NCI-H128 (cell line): Measurements from ENCODE around the gene KDM3A.

Experiments used
- DNase-seq: peaks from one replicate; lab custom pipeline; 2025; ENCODE audit not compliant: unreplicated experiment; lab: John Stamatoyannopoulos, UW

The KDM3A gene

DNA sequence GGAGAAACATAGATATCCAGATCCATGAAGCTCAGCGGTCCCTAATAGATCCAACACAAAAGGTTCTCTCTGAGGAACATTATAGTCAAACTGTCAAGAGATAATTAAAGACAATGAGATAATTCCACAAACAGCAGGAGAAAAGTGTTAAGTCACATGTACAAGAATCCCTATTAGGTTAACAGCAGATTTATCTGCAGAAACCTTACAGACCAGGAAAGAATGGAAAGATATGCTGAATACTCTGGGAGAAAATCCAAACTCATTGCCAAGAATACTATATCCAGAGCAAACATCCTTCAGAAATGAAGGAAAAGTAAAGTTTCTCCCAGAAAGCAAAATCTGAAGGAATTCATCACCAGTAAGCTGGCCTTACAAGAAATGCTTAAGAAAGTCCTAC is 10.8 kb upstream of the KDM3A start:
- no peak for DNase-seq

DNA sequence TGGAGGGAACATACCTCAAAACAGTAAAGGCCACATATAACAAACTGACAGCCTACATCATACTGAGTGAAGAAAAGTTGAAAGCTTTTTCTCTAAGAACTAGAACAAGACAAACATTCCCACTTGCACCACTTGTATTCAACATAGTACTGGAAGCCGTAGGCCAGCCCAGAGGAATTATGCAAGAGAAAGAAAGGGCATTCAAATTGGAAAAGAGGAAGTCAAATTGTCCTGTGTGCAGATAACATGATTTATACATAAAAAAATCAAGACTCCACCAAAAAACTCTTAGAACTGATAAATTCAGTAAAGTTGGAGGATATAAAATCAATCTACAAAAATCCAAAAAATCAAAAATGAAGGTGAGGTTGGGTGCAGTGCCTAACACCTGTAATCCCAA is 8.0 kb upstream of the KDM3A start:
- DNase-seq, result no peak

DNA sequence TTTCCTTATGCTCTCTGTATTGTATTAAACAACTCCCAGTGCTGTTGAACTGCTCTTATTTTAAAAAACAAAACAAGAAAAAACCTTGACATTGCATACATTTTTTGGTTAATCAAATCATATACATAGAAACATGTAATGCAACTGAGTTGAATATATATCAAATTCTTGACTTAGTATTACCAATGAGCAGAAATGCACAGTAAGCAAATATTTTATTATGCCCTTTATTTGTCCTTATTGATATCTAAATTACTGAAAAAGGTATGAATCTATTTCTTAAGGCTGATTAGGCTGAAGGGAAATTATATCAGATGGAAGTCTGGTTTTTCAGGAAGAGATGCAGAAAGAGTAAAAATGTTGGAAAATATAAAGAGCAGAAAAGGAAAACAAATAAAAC is 6.9 kb upstream of the KDM3A start:
- DNase-seq, result no peak

DNA sequence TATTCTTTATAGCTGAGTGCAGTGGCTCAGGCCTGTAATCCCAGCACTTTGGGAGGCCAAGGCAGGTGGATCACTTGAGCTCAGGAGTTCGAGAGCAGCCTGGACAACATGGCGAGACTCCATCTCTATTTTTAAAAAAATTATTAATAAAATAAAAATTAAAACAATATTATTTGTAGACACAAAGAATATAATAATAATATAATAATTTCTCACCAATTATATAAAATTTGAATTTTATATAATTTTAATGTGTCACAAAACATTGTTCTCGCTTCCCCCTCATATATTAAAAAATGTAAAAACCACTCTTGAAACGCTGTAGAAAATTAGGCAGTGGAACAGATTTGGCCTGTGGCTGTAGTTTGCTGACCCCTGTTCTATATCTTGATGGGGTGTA is 5.6 kb upstream of the KDM3A start:
- no peak for DNase-seq

DNA sequence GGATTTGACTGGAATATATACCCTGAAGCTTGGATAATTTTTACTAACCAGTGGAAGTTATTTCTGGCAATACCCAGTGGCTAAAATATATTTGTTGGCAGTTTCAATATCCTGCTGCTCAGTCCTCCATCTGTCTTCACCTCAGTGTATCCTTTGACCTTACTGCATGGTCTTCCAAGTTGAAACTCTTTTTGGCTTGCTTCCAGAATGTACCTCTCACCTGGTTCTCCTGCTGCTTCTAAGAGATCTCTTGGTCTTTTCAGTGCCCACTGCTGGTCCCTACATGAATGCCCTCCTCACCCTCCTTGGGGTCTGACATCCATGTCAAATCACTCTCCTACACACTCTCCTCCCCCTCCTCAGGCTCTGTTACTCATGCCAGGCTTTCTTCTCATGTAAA is 4.8 kb upstream of the KDM3A start:
- DNase-seq, result no peak

DNA sequence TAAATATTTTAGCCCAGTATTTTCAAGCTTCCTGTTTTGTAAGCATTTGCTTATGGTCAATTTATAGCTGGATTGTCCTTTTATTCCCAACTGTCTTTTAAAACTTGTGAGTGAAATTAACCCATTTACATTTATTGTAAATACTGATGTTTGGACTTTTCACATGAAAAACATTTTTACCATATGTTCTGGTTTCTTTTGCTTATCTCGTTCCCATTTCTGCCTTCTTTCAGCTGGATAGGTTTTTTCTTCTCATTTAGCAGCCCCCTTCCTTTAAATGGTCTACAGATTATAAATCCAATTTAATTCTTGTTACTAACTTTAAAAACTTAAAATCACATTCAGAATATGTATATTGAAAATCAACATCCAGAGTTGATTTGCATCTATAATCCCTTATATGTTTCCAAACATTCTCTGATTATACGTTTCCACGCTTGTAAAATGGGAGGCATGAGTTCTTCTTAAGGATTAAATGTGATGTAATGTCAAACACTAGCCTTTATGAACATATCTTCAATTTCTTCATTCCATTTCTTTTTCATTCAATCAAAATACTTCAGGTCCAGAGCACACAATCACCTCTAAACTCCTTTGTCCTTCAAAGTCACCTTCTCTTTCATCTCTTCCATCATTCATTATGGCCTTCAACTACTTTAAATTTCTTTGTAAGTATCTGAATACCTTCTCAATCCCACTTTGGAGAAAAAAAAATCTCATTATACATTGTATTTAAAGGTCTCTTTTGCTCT is 1.1 kb upstream of the KDM3A start:
- no peak for DNase-seq

DNA sequence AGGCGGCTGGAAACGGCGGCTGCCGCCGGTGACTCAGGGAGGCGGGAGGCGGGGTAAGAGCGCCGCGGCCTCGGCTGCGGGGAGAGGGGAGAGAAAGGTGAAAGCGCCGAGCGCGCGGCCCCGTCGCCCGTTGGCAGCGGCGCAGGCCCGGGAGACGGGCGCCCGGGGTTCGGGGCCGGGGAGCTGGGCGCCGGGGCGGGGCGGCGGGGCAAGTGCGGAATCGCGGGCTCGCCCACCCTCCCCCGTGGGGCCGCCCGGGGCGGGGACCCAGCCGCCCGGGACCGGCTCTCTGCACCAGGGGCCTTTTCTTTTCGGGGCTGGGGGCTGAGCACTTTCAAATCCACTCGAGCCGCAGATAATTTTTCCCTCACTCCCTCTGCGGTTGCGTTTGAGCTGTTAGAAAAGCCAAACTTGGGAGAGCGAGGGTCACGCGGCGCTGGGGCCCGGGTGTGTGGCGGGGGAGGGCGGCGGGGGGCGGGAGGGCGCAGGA is 266 bp downstream of the KDM3A start:
- no peak for DNase-seq

DNA sequence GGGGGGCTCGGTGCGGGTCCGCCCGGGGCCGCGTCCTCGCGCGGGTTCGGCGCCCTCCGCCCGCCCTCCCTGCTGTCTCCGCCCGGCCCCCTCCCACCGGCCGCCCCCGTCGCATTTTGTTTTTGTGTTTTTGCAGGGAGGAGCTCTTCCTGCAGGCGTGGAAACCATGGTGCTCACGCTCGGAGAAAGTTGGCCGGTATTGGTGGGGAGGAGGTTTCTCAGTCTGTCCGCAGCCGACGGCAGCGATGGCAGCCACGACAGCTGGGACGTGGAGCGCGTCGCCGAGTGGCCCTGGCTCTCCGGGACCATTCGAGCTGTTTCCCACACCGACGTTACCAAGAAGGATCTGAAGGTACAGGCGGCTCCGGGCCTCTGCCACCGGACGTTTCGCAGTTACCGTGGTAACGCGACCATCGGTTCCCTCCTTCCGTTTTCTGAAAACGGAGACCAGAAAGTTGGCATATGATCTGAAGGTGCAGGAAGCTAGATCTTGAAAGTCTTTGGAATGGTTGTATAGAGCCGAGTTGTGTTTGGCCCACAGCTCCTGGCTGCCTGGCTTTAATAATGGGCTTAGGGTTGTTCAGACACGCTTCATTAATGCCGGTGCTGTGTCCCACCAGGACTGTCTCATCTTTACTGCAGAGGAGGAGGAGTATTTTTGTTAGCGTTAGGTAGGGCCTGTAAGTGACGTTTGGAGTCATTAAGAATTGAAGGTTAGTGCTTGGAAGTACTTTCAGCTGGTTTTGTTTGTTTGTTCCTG is 891 bp downstream of the KDM3A start:
- no peak for DNase-seq

DNA sequence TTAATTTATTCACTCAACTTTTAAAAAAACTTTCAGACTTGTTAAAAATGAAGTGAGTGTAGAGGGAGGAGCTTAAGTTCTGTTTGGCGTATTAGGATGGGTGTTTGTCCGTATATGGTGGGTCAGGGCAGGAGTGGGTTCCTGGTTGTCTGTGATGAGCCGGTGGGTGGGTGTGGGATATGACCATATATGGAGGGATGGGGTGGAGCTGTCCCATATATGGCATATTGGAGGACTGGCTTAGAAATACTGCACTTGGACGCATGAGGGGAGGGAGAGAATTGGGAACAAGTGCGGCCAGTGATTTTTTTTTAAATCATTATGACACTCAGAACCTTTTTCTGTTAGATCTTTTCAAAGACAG is 1.5 kb downstream of the KDM3A start:
- peak; percentile 34 for DNase-seq

DNA sequence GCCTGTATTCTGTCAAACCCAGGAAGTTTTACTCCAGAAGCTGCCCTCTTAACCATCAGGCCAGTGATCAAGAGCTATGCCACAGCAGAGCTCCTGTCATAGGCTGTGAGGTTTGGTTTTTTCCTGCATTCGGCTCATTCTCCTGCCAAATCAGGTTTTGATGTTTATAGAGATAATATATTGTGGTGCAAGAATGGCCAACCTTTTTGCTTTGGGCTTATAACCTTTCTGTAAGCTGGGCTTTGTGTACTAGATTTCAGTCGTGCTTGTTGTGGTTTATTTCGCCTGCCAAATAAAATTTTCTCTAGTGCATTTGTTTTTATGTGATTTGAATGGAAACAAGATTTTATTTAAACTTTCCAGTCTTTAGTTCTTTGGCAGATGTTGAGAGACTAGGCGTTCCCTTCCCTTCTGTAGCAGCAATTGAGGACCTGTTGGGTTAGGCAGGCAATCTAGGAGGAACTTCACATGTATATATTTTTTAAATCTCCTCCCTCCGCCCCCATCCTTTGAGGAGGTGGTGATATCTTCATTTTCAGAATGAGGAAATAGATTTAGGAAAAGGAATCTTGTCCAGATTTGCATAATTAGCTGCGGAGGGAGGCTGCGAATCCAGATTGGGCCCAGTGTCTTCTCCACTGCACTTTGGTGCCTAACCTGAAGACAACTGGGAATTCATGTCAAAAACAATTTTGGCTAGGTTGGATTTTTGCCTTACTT is 2.6 kb downstream of the KDM3A start:
- no peak for DNase-seq

DNA sequence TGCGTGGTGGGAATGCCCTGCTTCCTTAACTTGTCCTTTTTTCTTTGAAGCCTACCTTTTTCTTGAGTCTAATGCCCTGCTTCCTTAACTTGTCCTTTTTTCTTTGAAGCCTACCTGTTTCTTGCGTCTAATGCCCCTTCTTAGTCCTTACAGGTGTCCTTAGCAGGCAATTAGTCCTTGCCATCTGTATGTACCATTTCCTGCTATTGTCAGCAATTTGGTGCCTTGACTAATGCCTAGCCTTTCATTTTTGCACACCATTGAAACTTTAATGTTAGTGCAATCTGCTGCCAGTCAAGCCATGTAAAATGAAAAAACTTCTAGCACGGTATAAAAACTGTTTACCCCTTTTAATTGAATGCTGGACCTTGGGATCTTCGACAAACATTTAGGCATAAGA is 4.3 kb downstream of the KDM3A start:
- no peak for DNase-seq

DNA sequence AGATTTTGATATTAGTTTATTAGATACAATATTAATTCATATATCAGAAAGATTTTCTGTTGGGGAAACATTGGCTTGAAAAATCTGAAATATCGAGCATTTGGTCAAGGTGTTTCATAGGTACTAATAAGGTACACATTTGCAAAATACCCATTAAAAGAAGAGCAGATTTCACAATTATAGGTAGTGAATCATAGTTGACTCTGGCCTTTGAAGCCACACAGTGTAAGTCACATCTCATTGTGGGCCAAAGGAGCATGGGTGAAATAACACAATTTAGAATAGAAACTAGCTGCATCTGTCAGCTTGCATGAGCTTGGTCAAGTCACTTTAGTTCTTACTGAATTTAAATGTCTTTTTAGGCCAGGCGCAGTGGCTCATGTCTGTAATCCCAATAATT is 4.9 kb downstream of the KDM3A start:
- DNase-seq, result no peak

DNA sequence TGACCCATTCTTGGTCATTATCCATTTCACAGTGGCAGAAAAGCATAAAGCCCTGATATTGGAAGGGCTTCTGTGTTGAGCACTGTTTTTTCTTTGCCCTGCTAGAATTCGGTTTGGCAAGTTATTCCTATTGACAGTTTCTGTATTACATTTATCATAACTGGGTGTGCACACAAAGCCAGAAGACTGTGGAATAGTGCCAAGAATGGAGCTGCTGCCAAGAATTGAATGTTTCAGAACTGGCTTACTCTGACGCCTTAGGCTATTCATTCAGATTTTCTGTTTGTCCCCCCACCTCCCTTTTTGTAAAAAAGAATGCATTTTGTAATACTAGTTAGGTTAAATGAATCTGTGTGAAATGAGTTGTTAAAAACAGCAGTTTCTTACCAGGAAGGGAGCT is 12.7 kb downstream of the KDM3A start:
- no peak for DNase-seq

DNA sequence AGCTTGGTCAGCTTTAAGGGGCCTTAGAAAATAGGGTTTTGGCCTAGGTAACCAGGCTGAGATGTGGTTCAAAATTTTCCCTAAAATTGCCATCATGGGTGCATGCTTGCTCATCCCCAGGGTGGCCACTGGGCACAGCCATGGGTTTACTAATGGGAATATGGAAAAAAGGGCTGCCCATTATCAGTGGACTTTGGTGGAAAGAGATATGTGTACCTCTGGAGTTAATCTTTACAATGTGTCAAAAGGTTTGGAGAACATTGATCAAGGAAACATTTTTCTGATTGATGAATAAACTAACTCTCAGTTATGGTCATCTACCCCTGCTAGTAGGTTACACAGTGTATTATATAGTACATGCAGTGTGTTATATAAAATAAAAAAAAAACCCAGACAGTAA is 13.1 kb downstream of the KDM3A start:
- no peak for DNase-seq

DNA sequence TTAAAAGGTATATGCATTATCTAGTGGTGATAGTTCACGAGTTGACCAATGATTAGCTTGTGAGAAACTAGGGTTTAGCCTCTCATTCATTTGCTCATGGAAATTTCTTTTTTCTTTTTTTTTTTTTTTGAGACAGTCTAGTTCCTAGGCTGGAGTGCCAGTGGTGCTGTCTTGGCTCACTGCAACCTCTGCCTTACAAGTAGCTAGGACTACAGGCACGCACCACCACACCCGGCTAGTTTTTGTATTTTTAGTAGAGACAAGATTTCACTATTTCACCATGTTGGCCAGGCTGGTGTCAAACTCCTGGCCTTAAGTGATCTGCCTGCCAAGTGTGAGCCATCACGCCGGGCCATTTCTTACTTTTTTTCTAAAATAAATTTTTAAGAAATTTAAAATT is 14.0 kb downstream of the KDM3A start:
- no peak for DNase-seq

DNA sequence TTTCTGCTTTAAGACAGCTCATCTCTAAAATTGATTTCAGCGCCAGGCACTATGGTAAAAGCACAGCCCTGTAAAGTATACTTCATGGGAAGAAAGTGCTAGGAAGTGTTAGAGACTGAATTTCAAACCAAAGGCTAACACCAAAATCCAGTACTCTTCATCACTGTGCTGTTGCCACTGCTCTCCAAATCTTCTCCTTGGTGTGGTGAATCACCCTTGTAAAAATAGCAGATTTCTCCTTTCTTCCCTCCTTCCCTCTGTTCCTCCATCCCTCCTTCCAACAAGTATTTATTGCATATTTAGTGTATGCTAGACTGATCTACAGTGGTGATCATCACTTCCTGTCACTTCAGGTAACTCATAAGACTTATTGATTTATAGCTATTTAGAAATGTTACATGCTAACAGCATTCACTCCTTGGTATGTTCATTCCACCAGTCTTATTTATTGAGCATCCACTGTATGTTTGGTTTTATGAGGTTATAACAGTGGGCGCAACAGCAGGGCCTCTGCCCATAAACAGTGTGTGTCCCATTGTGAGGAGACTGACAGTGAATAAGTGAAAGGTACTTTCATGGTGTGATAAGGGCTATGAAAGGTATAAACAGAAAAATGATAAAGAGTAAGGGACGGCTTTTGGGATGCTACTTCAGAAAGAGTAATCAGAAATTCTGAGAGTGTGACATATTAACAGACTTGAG is 20.0 kb downstream of the KDM3A start:
- DNase-seq, result no peak

DNA sequence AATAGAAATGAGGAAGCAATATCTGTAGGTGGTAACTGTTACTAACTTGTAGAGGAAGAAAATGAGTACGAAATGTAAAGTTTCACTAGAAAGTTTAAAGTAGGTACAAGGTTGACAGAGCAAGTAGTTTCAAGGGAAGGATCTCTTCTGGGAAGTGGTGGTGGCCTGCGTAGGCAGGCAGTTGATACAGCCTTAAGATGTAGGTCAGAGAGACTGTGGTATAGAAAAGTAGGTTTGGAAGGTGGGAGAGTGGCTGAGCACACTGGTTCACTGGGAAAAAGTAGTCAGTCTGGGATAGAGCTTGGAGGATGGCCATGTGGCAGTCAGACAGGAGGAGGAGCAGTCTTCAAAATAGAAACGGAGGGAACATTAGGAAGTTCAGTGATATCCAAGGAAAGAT is 23.5 kb downstream of the KDM3A start:
- DNase-seq, result no peak

DNA sequence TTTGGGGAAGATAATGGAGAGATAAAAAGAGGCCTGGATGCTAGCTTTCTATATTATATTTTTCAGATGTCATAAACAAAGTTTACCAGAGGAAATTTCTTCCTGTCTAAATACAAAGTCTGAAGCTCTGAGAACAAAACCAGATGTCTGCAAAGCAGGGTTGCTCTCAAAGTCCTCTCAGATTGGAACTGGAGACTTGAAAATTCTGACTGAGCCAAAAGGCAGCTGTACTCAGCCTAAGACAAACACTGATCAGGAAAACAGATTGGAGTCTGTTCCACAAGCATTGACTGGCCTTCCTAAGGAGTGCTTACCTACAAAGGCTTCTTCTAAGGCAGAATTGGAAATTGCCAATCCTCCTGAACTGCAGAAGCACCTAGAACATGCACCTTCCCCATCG is 25.1 kb downstream of the KDM3A start:
- DNase-seq, result no peak

DNA sequence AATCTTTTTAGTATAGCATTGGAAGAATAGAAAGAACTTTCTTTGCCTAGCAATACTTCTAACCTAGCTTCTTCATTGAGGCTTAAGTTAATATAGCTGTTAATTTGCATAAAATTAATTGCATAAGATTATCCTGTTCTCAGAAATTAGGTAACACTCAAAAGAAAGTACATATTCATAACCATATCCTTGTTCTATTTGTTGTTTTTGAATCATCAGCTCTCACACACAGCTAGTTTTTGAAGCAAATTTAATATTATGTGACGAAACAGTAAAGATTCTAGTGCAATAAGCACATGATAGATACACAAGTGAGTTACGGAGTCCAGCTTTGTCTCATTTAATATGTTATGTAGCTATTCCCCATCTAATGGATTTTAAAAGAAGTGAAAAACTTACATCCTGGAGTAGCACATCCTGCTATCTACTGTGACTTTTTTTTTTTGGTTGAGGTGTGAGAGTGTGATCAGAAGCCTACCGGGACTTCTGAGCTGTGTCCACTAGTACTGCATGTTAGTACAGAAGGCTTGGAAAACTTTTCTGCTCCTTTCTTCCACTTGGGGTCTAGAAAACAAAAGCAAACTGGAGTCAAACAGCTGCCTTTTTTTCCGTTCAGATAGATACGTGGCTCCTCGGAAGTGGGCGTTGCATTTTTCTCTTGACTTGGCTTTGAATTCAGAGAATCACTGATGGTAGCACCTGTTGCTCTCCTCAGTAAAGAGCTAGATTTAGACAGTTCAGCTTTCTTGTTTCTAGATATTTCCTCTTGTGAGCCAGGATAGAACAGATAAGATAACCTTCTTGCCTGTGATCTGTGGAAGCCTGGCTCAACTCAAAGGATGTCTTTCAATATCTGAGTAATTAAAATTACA is 27.2 kb downstream of the KDM3A start:
- no peak for DNase-seq

DNA sequence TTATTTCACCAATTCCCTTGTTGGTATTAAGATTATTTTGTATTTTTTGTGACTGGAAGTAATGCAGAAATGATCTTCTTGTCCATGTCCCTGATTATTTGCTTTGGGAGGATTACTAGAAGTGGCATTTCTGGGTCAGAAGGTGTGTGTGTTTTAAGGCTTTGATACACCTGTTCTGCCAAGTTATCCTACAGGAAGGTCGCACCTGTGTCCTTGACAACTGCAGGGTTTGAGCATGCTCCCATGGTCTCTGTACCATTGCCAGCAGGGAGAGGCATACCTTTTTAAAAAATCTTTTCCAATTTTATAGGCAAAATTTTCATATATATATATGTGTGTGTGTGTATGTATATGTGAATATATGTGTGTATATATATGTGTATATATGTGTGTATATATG is 29.7 kb downstream of the KDM3A start:
- no peak for DNase-seq

DNA sequence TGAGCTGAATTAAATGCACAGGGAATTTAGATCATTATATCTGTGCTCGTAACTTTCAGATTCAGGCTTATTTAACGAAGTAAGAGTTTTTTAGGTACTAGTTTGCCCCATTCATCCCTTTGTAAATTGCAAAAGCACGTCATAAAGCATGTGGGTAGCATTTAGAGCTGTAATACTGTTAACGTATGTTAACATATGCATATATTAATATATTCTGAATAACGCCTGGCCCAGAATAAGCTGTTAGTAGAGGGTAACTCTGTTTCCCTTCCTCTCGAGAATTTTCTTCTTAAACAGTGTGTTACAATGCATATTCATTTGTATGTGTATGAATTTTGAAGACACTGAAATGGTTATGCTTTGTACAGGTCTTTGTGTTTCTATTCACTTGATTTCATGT is 30.5 kb downstream of the KDM3A start:
- DNase-seq, result no peak
